GM12872 (cell line): ENCODE results near the gene NELFA.

Source experiments
- TF ChIP-seq, protein P1 (sequence below): IDR thresholded peaks from 3 replicates; pipeline ENCODE4 v1.5.1; 2011; ENCODE audit warnings: low read depth, mild to moderate bottlenecking, low read length, moderate library complexity; ENCODE audit not compliant: insufficient read depth

NELFA gene

DNA sequence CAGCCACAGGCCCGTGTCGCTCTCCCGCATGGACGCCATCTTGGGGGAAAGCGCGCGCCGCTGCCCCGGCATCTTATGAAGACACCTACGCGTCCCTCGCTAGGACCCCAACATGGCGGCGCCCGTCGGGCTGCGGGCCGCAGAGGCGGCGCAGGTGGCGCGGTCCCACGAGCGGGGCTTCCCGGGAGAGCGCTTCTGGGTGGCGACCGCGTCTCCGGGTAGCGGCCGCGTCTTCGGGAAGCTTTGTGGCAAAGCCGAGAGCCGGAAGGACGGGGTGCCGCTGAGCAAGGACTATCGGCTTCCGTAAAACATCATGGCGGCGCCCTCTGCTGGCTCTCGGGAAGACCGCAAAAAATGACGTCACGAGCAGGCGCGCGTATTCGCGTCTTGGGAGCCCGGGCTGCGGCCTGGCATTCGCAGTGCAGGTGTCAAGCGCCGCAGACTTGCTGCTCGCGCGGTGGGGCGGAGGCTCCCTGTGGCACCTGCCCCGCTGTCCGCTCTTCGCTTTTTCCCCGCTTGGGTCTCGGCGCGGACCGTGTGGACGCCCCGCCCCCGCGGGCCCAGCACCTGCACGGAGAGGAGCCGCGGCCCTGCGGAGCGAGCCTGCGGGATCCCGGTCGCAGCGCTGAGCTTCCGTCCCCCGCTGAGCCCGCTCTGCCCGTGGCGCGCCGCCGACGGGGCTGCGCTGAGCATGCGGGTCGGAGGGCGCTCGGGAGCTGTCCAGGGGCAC lies at the start of gene NELFA:
Gene NELFA (minus strand): TSS at position 54 of the 730 bp plus-strand sequence. CDS start 15 bp downstream, at position 39.
- TF ChIP-seq, protein P1, sequence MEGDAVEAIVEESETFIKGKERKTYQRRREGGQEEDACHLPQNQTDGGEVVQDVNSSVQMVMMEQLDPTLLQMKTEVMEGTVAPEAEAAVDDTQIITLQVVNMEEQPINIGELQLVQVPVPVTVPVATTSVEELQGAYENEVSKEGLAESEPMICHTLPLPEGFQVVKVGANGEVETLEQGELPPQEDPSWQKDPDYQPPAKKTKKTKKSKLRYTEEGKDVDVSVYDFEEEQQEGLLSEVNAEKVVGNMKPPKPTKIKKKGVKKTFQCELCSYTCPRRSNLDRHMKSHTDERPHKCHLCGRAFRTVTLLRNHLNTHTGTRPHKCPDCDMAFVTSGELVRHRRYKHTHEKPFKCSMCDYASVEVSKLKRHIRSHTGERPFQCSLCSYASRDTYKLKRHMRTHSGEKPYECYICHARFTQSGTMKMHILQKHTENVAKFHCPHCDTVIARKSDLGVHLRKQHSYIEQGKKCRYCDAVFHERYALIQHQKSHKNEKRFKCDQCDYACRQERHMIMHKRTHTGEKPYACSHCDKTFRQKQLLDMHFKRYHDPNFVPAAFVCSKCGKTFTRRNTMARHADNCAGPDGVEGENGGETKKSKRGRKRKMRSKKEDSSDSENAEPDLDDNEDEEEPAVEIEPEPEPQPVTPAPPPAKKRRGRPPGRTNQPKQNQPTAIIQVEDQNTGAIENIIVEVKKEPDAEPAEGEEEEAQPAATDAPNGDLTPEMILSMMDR: no peak

DNA sequence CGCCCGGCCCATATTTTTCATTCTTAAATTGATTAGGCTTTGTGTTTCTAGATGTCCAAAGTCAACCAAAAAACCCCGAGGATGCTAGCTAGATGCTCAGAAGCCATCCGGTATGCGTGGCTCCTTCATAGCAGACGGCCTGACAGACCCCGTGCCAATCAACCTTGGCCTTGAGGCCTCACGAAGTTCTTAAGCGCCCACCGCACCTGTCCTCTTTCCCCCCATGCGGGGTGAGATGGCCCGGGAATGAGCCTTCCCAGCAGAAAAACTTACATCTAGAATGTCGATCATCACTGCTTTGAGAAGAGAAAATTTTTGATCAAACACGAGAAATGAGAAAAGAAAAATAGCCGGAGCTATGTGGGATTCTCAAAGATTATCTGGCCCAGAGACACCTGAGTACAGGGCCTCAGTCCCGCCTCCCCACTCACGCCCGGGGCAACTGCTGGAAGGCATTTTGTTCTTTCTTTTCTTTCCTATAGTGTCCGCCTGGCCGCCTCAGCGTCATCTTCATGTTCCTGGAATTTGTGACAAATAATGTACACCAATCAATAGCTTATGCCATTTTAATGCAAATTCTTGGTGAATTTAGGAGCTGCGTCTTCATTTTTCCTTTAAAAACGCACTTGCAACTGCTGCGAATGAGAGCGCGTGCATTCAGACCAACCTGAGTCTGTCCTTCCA lies 48.8 kb upstream of the NELFA start:
- TF ChIP-seq, protein P1: no peak

DNA sequence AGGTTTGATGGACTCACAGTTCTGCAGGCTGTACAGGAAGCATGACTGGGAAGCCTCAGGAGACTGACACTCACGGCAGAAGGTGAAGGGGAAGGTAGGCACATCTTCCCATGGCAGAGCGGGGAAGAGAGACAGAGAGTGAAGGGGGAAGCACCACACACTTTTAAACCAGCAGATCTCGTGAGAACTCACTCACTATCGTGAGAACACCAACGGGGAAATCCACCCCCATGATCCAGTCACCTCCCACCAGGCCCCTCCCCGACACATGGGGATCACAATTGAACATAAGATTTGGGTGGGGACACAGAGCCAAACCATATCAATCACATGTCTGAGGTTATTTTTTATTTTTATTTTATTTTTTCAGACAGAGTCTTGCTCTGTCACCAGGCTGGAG lies 45.4 kb upstream of the NELFA start:
- TF ChIP-seq, protein P1: no peak

DNA sequence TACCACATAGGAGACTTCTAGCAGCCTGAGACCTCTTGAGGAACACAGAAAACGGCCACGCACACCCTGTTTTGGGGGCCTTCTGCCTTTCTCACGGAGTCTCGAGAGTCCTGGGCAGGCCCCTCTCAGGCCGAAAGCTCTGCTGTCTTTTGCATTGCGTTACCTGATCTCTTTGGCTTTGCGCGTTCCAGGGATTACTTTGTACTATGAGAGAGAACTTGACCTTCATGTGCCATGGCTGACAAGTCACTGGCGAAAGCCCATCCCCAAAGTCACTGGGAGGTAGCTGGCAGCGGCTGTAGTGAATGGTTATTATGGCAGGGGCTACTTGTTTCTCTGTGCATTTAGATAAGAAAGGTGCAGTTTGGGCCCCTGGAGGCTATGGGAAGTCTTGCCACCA lies 42.3 kb upstream of the NELFA start:
- TF ChIP-seq, protein P1: no peak

DNA sequence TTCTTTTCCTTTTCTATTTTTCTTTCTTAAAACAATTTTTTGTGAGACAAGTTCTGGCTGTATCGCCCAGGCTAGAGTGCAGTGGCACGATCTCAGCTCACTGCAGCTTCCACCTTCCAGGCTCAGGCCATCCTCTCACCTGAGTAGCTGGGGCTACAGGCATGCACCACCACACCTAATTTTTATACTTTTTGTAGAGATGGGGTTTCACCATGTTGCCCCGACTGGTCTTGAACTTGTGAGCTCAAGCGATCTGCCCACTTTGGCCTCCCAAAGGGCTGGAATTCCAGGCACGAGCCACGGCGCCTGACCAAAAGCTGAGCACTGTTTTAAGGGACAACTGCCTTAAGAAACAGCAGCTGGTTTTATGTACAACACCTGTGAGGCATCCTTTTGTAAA lies 41.0 kb upstream of the NELFA start:
- TF ChIP-seq, protein P1: no peak

DNA sequence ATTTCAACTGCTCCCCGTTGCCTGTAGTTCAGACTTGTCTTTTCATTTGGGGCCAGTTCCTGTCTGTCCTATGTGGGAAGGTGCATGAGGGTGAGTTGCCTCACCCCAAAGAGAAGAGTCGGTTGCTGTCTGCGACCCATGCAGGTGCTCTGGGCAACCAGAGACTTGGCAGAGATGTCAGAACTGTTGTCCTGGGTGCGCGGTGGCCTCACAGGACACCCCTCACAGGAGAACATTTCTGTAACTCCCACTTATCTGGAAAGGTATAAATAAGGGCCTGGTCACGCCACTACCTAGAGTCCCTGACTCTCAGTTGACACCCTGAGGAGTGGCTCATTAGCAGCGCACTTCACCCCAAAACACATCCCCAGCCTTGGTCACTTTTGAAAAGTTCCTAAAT lies 40.6 kb upstream of the NELFA start:
- TF ChIP-seq, protein P1: no peak

DNA sequence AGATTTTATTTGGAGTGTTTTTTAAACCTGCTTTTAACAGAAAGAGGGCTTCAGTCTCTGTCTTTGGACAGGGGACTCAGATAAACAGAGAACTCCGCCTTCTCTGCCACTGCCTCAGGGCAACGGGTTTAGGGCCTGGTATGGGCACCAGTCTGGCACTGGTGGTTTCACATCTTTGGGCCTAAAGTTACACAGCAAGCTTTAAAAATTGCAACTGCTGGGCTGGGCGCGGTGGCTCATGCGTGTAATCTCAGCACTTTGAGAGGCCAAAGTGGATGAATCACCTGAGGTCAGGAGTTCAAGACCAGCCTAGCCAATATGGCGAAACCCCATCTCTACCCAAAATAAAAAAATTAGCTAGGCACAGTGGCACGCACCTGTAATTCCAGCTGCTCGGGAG lies 40.1 kb upstream of the NELFA start:
- TF ChIP-seq, protein P1: no peak
